ENCODE data around the gene ZNF722. TPM values are rescaled to one million over a fixed set of nuclear protein-coding genes. Genes with fewer than 3 reads are reported as not detected.
"Not testable (repeated sequence)": the region's sequence is repeated elsewhere in the genome, so short reads cannot be mapped to it uniquely, and the experiment has no call there.

Gene ZNF722
- total RNA-seq: not detected in 2 replicates

GRCh38 chr7:63998549-63998948 is at the start of gene ZNF722:
TSS of gene ZNF722 (plus strand) at chr7:63998849. CDS start at chr7:63998962, 113 bp downstream.
- H3K4me3 ChIP-seq (ENCODE audit: low read depth, low read length): no peak within 1 kb of the TSS
- DNase-seq (ENCODE audit: low read depth): no peak
- TF ChIP-seq CTCF (IDR thresholded peaks at IDR 0.05; ENCODE audit: insufficient read depth, low read depth, low read length): no peak

GRCh38 chr7:63953181-63953580 is 45.5 kb upstream of the ZNF722 start:
- DNase-seq (ENCODE audit: low read depth): no peak
- H3K4me3 ChIP-seq (ENCODE audit: low read depth, low read length): no peak overlapping the region
- TF ChIP-seq CTCF (IDR thresholded peaks at IDR 0.05; ENCODE audit: insufficient read depth, low read depth, low read length): no peak

DNA sequence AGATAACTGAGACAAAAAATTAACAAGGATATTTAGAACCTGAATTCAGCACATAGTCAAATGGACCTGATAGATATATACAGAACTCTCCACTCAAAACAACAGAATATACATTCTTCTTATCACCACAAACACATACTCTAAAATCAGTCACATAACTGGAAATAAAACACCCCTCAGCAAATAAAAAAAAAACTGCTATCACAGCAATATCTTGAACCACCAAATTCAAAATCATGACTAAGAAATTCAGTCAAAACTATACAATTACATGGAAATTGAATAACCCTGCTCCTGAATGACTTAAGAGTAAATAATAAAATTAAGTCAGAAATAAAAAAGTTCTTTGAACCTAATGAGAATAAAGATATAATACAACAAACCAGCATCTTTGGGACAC is 30.0 kb upstream of the ZNF722 start:
- H3K4me3 ChIP-seq (ENCODE audit: low read depth, low read length): no peak overlapping the region
- TF ChIP-seq CTCF (IDR thresholded peaks at IDR 0.05; ENCODE audit: insufficient read depth, low read depth, low read length): no peak
- DNase-seq (ENCODE audit: low read depth): no peak

DNA sequence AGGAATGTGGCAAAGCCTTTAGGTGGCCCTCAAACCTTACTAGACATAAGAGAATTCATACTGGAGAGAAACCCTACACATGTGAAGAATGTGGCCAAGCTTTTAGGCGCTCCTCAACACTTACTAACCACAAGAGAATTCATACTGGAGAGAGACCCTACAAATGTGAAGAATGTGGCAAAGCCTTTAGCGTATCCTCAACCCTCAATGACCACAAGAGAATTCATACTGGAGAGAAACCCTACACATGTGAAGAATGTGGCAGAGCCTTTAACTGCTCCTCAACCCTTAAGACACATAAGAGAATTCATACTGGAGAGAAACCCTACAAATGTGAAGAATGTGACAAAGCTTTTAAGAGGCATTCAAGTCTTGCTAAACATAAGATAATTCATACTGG is 16.8 kb downstream of the ZNF722 start:
- H3K4me3 ChIP-seq (ENCODE audit: low read depth, low read length); DNase-seq (ENCODE audit: low read depth): not testable (repeated sequence)

DNA sequence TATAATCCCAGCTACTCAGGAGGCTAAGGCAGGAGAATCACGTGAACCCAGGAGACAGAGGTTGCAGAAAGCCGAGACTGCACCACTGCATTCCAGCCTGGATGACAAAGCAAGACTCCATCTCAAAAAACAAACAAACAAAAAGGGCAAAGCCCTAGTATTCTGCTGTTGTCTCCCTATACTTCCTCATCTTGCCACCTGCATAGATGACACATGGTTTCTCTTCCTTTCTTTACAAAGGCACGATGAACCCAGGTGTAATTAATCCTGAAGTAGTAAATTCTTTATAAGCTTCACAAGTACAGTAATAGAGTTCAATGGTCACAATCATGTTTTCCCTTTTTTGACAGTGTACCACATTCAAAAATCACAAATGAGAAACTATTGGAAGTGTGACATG is 36.7 kb downstream of the ZNF722 start:
- TF ChIP-seq CTCF (IDR thresholded peaks at IDR 0.05; ENCODE audit: insufficient read depth, low read depth, low read length): no peak
- no peak overlapping the region for H3K4me3 ChIP-seq (ENCODE audit: low read depth, low read length)
- no peak for DNase-seq (ENCODE audit: low read depth)

DNA sequence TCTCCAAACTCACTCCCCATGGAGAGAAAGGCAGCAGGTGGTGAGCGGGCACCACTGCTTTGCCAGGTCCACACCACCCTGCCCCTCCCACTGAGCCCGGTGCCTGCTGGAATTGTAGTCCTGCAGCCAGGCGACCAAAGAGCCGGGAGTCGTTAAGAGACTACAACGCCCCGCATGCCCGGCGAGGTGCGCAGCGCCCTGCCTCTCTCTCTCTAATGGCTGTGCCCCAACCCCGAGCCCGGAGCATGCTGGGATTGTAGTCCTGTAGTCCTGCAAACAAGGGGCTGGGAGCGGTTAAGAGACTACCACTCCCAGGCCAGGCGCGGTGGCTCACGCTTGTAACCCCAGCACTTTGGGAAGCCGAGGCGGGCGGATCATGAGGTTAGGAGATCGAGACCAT is 38.4 kb downstream of the ZNF722 start:
- DNase-seq (ENCODE audit: low read depth): no peak
- no peak overlapping the region for H3K4me3 ChIP-seq (ENCODE audit: low read depth, low read length)
- no peak for TF ChIP-seq CTCF (IDR thresholded peaks at IDR 0.05; ENCODE audit: insufficient read depth, low read depth, low read length)

DNA sequence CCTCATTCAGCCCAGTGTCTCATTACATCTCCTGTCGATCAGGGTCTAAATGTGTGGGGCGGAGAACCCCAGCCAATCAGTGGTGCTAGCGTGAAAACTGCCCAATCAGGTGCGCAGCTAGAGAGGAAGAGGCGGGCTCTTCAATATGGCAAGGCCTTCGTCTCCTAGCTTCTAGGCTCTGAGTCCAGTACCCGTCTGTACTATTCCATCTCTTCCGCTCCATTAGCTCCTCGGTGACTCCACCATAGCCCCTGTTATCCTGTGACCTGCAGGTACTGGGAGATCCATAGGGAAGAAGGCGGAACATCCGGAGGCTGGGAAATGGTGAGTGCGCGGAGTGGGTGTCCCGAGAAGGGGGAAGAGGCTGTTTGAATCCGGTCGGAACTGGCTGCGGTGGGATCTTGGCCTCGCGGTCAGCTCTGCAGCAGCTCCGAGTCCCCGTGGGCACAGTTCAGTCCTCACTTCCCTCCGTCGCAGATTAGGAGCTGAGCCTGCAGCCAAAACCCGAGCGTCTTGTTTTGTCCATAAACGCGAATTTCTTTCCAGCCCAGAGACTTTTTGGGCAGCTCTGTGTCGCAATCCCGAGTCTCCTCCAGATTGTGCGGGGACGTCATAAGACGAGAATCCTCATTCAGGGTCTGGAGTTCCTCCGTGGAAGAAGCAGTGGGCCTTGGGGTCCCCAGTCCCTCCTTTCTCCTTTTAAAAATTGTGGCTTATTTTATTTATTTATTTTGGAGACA is 46.8 kb downstream of the ZNF722 start, which contains the start of gene ZNF727:
Gene ZNF727, plus strand, starts transcription at position 134 of the 740 bp plus-strand sequence. Its CDS starts 188 bp downstream, at position 322.
- no peak for TF ChIP-seq CTCF (IDR thresholded peaks at IDR 0.05; ENCODE audit: insufficient read depth, low read depth, low read length)
- H3K4me3 ChIP-seq (ENCODE audit: low read depth, low read length): no peak within 1 kb of the TSS
- DNase-seq (ENCODE audit: low read depth): no peak
